Stimulated activated CD4-positive, alpha-beta T cell treated with anti-CD3 and anti-CD28 coated beads, Interleukin-4, amount 100 ng/mL, for 4 hours (primary cell): ENCODE measurements around the gene ZCCHC10.
"Not testable (repeated sequence)": the region's sequence is repeated elsewhere in the genome, so short reads cannot be mapped to it uniquely, and the experiment has no call there.

Experiments used
- DNase-seq, 2 experiments: peaks; one replicate each; pipeline ENCODE4 v3.0.0-alpha.2; 2020

Gene ZCCHC10

DNA sequence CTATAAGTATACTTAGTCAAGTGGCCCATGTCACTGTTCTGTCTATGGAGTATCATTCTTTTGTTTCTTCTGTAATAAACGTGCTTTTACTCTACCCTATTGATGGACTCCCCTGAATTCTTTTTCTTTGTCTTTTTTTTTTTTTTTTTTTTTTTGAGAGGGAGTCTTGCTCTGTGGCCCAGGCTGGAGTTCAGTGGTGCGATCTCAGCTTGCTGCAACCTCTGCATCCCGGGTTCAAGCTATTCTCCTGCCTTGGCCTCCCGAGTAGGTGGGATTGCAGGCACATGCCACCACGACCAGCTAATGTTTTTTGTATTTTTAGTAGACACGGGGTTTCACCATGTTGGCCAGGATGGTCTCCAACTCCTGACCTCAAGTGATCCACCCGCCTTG is 53.9 kb downstream of the ZCCHC10 start:
- DNase-seq: not testable (repeated sequence)

DNA sequence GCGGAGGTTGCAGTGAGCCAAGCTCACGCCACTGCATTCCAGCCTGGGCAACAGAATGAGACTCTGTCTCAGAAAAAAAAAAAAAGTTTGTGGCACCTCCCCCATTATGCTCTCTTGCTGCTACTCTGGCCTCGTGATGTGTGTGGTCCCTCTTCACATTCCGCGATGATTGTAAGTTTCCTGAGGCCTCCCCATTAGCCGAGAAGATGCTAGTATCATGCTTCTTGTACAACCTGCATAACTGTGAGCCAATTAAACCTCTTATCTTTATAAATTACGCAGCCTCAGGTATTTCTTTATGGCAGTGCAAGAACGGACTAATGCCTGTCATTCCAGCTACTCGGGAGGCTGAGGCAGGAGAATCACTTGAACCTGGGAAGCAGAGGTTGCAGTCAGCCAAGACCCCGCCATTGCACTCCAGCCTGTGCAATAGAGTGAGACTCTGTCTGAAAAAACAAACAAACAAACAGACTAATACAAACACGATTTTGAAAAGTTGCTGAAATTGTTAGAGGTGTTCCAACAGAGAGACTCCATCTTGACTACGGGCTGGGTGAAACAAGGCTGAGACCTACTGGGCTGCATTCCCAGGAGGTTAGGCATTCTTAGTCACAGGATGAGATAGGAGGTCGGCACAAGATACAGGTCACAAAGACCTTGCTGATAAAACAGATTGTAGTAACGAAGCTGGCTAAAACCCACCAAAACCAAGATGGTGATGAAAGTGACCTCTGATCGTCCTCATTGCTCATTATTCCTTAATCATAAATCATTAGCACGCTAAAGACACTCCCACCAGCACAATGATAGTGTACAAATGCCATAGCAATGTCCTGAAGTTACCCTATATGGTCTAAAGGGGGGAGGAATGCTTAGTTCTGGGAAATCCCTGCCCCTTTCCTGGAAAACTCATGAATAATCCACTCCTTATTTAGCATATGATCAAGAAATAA is 54.6 kb downstream of the ZCCHC10 start:
- no peak for DNase-seq

DNA sequence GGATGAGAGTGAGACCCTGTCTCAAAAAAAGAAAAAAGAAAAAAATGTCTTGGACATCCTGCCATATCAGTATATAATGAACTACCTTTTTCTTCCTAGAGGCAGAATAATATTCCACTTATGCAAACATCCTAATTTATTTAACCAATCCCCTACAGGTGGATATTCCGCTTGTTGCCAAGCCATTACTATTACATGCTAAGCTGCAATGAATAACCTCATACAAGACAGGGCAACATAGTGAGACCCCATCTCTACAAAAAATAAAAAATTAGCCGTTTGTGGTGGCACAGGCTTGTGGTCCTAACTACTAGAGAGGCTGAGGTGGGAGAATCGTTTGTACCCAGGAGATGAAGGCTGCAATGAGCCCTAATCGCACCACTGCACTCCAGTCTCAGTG is 61.2 kb downstream of the ZCCHC10 start:
- DNase-seq: no peak

DNA sequence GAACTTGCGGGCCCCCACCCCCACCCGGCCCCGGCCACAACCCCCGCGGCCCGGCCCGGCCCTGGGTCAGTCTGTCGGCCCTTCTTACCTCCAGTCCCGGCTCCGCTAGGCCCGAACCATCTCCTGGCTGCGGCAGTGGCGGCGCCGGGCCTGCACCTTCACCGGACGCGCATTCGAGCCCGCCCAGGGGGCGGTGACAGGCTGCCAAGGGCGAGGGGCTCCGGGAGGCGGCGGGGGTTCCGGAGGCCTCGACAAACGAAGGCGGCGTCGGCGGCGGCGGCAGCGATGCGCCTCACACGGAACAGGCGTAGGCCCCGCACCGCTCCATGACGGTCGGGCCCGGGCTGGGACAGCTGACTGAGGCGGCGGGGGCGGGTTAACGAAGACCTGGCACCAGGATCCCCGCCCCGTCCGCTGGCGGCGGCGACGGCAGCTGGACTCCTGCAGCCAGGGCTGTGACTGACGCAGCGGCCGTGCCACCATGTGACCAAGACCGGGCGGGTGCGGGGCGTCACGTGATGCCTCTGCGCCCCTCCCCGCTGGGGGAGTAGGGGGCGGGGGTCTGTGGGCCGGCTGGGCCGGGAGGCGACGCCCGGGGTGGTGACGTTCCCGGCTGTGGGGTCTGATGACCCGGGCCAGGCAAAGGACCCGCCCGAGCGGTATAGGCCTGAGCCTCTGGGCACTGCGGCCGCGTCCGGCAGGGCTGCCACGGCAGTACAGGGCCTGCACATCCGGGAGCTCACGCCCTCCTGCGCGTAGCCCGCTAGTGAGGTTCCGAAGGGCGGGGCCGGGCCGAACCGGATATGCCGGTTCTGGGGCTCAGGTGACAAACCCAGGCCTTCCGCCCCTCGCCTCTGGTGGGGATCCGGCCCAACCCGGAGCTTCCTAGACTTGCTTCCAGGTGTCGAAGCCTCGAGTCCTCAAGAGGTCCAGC is 62.9 kb downstream of the ZCCHC10 start, which contains the start of gene AFF4:
Gene AFF4, minus strand, starts transcription at position 464 of the 934 bp plus-strand sequence. CDS start 26,445 bp downstream, outside the sequence.
- DNase-seq: peak; percentile 82 to 83

DNA sequence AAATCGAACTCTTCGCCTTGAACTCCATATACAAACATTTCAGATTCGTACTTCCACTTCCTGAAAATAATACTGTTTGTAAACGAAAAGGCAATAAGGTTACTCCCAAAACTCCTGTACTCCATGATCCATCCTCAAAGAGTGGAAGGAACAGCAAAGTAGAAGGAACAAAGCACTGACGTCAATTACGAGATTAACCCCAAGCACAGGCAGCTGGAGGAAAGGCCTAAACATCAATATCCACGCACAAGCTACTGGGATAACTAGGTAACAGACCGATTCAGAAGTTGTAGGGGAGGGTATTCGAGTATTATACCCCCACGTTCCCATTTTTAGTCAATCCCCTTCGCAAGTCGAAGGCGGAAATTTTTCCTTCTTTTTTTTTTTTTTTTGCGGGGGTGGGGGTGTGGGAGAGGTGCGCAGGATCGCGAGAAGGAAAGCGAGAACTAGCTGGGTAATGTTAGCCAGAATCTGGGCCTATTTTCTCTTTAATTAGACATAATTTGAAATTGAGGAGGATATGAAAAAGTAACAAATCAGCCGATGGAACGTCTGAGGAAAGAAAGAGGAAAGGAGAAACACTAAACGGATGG is 63.8 kb downstream of the ZCCHC10 start:
- DNase-seq: no peak

DNA sequence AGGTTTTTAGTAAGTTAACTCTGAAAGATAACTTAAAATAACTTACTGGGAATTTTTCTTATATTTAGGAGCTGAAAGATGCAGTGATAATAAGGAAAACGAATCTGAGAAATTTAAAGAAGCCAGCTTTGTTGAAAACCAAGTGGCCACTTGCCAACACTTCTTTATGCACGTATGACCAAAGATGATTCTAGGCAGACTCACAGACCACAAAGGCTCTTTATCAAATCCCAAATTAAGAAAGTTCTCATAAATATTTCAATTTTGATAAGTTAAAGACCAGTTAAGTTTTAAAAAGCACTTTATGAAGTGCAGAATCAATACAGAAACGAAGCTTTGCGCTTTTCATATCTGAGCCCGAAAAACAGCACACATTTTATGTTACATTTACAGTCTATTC is 64.5 kb downstream of the ZCCHC10 start:
- no peak for DNase-seq

DNA sequence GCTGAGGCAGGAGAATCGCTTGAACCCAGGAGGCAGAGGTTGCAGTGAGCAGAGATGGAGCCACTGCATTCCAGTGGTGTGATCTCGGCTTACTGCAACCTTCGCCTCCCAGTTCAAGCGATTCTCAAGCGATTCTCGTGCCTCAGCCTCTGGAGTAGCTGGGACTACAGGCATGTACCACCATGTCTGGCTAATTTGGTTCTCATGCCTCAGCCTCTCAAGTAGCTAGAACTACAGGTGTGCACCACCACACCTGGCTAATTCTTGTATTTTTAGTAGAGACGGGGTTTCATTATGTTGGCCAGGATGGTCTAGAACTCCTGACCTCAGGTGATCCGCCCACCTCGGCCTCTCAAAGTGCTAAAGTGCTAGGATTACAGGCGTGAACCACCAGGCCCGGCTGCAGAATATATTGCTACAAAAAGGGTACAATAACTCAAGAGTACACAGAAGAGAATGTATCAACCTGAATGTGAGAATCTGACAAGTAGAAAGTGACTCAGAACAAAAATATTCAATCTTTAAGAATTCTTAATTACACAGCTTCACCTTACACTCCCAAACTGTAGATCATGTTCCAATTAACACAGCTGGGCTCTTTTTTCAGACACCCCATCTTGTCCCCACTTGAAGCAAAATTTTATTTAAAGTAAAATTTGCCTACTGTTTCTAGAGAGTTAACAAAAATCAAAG is 65.1 kb downstream of the ZCCHC10 start:
- DNase-seq: not testable (repeated sequence)

DNA sequence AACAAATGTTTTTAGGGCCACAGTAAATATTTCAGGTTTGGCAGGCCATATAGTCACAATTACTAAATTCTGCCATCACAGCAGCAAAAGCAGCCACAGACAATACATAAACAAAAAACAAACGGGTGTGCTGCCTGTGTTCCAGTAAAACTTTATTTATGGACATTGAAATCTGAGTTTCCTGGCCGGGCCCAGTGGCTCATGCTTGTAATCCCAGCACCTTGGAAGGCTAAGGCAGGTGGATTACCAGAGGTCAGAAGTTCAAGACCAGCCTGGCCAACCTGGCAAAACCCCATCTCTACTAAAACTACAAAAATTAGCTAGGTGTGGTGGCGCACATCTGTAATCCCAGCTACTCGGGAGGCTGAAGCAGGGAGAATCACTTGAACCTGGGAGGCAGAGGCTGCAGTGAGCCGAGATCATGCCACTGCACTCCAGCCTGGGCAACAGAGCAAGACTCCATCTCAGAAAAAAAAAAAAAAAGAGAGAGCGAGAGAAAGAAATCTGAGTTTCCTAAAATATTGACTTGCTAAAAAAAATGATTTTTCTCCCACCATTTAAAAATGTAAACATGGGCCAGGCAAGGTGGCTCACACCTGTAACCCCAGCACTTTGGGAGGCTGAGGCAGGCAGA is 70.1 kb downstream of the ZCCHC10 start:
- DNase-seq: not testable (repeated sequence)

DNA sequence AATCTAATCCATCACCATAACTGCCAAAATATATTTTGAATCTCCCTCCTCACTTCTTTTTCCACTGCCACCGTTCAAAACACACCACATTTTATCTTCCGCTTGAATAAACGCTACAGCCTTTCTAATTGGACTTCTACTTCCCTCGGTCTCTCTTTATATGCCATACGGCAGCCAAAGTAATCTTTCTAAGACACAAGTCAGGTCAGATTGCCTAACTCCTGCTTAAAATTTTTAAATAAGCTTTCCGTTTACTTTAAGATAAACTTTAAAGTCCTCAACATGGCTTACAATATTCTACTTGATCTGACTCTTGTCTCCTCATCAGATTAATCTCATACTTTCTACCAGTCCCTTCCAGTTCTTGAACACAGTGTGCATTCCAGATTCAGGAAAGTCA is 72.6 kb downstream of the ZCCHC10 start:
- DNase-seq: no peak

DNA sequence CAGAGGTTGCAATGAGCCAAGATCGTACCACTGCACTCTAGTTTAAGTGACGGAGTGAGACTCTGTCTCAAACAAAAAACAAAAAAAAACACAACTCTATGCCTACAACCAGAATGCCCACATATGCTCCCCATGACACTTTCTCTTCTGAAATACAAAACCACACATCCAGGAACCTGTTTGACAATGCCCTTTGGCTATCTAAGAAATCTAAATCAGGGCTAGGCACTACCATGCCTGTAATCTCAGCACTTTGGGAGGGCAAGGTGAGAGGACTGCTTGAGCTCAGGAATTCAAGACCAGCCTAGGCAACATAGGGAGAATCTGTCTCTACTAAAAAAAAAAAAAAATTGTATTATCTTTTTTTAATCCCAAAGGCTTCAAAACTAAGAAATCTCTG is 73.5 kb downstream of the ZCCHC10 start:
- no peak for DNase-seq

DNA sequence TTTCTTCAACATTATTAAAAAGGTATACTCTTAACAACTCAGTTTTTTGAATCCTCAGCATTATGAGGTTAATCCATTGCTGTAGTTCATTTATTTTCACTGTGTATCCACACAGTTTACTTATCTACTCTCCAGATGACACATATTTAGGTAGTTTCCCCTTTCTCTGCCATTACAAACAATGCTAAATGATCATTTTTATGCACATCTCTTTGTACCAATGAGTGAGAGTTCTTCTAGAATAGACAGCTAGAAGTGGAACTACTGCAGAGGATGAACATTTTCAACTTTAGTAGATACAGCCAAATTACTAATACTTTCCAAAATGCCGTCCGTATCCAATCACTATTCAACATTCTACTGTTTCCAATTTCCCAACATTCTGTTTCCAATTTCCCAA is 74.5 kb downstream of the ZCCHC10 start:
- DNase-seq: no peak

DNA sequence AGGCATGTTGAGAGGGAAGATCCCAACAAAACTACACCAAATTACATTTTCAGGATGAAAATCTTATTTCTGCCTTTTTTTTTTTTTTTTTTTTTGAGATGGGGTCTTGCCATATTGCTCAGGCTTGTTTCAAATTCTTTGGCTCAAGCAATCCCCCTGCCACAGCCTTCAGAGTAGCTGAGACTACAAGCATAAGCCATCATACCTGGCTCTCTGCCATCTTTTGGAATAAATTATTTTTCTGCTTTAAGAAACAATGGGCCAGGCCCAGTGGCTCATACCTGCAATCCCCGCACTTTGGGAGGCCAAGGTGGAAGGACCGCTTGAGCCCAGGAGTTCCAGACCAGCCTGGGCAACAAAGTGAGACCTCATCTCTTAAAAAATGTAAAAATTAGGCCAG is 77.2 kb downstream of the ZCCHC10 start:
- DNase-seq: no peak

DNA sequence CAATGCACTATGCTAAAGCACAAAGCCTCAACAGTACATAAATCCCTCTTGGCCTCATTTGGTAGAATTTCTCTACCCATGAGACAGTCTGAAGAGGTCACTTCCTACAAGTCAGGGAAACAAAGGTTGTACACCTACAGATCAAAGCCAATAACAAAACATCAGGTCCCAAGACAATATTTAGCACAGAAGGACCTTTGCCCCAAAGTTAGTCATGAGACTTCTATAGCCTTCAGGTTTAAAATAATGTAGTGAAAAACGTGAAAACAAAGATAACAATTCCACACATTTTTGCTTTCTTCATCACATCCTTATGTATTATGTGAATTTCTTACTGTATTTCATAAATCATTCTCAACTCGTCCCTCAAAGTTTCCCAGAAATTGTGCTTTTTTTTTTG is 78.7 kb downstream of the ZCCHC10 start:
- DNase-seq: no peak
